Measurements from ENCODE around the gene EHMT2.
"Not testable (repeated sequence)": the region's sequence is repeated elsewhere in the genome, so short reads cannot be mapped to it uniquely, and the experiment has no call there.

DNA sequence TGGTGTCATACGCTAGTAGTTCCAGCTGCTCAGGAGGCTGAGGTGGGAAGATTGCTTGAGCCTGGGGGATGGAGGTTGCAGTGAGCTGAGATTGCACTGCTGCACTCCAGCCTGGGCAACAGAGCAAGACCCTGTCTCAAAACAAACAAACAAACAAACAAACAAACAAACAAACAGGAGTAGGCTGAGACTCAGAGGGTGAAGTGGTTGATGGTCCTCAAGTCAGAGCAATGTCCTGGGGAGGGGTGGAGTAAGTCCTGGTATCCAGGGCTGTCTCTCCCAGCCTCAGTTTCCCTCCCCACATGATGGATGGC, 28.9 kb downstream of the EHMT2 start:
- TF ChIP-seq CTCF (conservative IDR thresholded peaks at IDR 0.05; ENCODE audit: low read depth, low read length); EZH2 (IDR thresholded peaks at IDR 0.05; ENCODE audit: borderline replicate concordance, low read depth, low read length, poor library complexity, severe bottlenecking): not testable (repeated sequence)

All from A673 (cell line).